ENCODE data around the gene AIRE. TPM values are rescaled to one million over a fixed set of nuclear protein-coding genes. Genes with fewer than 3 reads are reported as not detected.

Gene AIRE
- total RNA-seq, 1 donor from 2014 or later, result 0.17 TPM

DNA sequence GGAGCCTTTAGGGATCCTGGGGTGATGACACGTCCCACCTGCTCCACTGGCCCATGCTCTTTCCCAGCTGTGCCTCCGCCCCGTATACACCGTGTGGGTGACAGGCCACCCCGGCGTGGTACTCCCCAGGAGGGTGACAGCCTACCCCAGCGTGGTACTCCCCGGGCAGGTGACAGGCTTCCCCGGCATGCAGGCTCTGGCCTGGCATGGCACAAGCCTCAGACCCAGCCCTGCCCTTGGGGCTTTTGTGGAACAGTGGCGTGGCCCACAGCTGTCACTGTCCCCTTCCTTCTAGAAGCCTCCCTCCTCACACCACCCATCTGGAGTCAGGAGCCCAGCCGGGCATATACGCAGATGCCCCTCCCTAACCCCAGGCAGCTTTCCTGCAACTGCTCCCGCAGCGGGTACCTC lies 9.5 kb downstream of the AIRE start:
- DNase-seq (ENCODE audit: low read depth), result no peak
- TF ChIP-seq, protein P1, sequence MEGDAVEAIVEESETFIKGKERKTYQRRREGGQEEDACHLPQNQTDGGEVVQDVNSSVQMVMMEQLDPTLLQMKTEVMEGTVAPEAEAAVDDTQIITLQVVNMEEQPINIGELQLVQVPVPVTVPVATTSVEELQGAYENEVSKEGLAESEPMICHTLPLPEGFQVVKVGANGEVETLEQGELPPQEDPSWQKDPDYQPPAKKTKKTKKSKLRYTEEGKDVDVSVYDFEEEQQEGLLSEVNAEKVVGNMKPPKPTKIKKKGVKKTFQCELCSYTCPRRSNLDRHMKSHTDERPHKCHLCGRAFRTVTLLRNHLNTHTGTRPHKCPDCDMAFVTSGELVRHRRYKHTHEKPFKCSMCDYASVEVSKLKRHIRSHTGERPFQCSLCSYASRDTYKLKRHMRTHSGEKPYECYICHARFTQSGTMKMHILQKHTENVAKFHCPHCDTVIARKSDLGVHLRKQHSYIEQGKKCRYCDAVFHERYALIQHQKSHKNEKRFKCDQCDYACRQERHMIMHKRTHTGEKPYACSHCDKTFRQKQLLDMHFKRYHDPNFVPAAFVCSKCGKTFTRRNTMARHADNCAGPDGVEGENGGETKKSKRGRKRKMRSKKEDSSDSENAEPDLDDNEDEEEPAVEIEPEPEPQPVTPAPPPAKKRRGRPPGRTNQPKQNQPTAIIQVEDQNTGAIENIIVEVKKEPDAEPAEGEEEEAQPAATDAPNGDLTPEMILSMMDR (IDR thresholded peaks at IDR 0.05; ENCODE audit: insufficient read depth, low read length, poor library complexity, severe bottlenecking), result no peak

DNA sequence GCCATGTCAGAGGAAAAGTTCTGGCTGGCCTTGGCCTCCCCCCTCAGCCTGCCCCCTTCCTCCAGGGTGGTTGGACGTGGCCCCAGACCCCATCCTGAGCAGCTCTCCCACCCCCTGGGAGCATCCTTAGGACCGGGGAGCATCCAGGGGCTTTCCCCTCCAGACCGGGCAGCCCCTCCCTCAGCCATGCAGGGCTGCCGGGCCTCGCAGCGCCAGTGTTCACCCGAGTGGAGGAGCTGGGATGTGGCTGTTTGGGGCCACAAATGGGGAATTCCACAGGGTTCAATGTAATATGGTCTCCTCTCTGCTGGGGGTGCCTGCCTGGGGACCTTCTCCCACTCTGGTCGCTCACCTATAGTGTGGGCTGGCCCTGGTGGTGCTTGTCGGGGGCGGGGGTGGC lies 10.0 kb downstream of the AIRE start:
- no peak overlapping the region for H3K4me3 ChIP-seq (ENCODE audit: low read depth, low read length)
- peaks cover 45% of the 10 kb centered on the region for H3K27me3 ChIP-seq (ENCODE audit: control insufficient read depth, insufficient read depth, low read length)
- no peaks in the 10 kb centered on the region for H3K36me3 ChIP-seq (ENCODE audit: control insufficient read depth, insufficient read depth, low read length)
- DNase-seq (ENCODE audit: low read depth), result no peak
- TF ChIP-seq, protein P1 (IDR thresholded peaks at IDR 0.05; ENCODE audit: insufficient read depth, low read length, poor library complexity, severe bottlenecking), result no peak

More for the DNA sequence above, 9.5 kb downstream of the AIRE start:
- Histone ChIP-seq H3K36me3 (ENCODE audit: control insufficient read depth, insufficient read depth, low read length) (no peaks in the 10 kb centered on the region), H3K4me3 (ENCODE audit: low read depth, low read length) (no peak overlapping the region), H3K27me3 (ENCODE audit: control insufficient read depth, insufficient read depth, low read length) (peaks cover 47% of the 10 kb centered on the region)

DNA sequence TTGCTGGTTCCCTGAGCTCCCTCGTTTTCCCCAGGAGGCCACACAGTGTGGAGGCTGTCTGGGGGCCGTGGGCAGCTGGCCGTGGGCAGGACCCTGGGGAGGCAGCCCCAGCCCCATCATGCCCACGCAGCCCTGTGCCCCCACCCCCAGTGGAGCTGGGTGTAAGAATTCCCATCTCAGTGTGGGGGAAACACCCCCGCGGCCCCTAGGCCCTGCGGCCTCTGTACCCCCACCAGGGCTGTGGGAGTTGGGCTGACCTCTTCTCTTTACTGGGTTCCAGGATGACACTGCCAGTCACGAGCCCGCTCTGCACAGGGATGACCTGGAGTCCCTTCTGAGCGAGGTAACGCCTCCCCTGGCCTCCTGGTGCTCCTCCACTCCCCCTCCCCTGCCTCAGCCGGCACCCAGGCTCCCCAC lies 10.4 kb downstream of the AIRE start:
- no peak for DNase-seq (ENCODE audit: low read depth)
- H3K4me3 ChIP-seq (ENCODE audit: low read depth, low read length), result no peak overlapping the region
- no peaks in the 10 kb centered on the region for H3K36me3 ChIP-seq (ENCODE audit: control insufficient read depth, insufficient read depth, low read length)
- TF ChIP-seq, protein P1 (IDR thresholded peaks at IDR 0.05; ENCODE audit: insufficient read depth, low read length, poor library complexity, severe bottlenecking), result no peak
- H3K27me3 ChIP-seq (ENCODE audit: control insufficient read depth, insufficient read depth, low read length), result peaks cover 41% of the 10 kb centered on the region

DNA sequence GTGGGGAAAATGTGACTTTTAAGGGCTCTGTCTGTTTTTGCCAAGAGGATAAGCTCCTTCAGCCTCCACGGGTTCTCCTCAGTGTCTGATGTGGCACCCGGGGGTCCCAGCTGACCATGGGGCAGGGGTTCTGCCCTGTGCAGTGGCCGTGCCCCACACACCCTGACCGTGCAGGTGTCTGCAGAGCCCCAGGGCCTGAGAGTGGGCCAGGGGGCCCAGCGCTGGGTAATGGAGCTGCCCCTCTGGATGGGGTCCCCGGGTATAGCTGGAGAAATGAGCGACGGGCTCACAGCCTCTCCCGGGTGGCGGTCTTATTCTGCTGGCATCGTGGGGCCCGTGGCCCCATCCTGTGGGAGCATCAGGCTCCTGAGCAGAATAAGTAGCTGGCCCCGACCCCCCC lies 11.2 kb downstream of the AIRE start:
- DNase-seq (ENCODE audit: low read depth), result no peak
- Histone ChIP-seq H3K36me3 (ENCODE audit: control insufficient read depth, insufficient read depth, low read length) (no peaks in the 10 kb centered on the region), H3K4me3 (ENCODE audit: low read depth, low read length) (no peak overlapping the region), H3K27me3 (ENCODE audit: control insufficient read depth, insufficient read depth, low read length) (peaks cover 35% of the 10 kb centered on the region)
- TF ChIP-seq, protein P1 (IDR thresholded peaks at IDR 0.05; ENCODE audit: insufficient read depth, low read length, poor library complexity, severe bottlenecking), result no peak

DNA sequence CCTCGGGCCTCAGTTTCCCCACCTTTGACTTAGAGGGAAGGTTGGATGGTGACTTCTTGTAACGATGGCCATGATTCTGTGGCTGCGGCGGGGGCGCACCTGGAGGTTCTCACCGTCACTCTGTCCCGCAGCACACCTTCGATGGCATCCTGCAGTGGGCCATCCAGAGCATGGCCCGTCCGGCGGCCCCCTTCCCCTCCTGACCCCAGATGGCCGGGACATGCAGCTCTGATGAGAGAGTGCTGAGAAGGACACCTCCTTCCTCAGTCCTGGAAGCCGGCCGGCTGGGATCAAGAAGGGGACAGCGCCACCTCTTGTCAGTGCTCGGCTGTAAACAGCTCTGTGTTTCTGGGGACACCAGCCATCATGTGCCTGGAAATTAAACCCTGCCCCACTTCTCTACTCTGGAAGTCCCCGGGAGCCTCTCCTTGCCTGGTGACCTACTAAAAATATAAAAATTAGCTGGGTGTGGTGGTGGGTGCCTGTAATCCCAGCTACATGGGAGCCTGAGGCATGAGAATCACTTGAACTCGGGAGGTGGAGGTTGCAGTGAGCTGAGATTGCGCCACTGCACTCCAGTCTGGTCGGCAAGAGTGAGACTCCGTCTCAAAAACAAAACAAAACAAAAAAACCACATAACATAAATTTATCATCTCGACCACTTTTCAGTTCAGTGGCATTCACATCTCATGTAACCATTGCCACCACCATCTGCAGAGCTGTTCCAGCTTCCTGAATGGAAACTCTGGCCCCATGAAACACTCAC lies 12.0 kb downstream of the AIRE start:
- TF ChIP-seq, protein P1 (IDR thresholded peaks at IDR 0.05; ENCODE audit: insufficient read depth, low read length, poor library complexity, severe bottlenecking), result peak; percentile 86
- no peak overlapping the region for H3K4me3 ChIP-seq (ENCODE audit: low read depth, low read length)
- H3K27me3 ChIP-seq (ENCODE audit: control insufficient read depth, insufficient read depth, low read length), result peaks cover 29% of the 10 kb centered on the region
- no peak for DNase-seq (ENCODE audit: low read depth)
- no peaks in the 10 kb centered on the region for H3K36me3 ChIP-seq (ENCODE audit: control insufficient read depth, insufficient read depth, low read length)

DNA sequence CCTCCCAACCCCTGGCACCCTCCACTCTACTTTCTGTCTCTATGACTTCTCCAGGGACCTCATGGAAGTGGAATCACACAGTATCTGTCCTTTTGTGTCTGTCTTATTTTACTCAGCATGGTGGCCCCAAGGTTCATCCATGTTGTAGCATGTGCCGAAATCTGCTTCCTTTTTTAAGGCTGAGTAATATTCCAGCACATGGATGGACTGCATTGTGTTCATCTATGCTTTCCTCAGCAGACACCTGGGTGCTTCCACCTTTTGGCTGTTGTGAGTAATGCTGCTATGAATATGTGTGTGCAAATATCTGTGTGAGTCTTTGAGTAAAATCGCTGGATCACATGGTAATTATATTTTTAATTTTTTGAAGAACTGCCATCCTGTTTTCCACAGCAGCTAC lies 12.6 kb downstream of the AIRE start:
- Histone ChIP-seq H3K4me3 (ENCODE audit: low read depth, low read length) (no peak overlapping the region), H3K27me3 (ENCODE audit: control insufficient read depth, insufficient read depth, low read length) (peaks cover 28% of the 10 kb centered on the region), H3K36me3 (ENCODE audit: control insufficient read depth, insufficient read depth, low read length) (no peaks in the 10 kb centered on the region)
- DNase-seq (ENCODE audit: low read depth), result no peak
- TF ChIP-seq, protein P1 (IDR thresholded peaks at IDR 0.05; ENCODE audit: insufficient read depth, low read length, poor library complexity, severe bottlenecking), result peak; percentile 7
